BJ (cell line): Measurements from ENCODE around the gene HOOK1. TPM values are rescaled to one million over a fixed set of nuclear protein-coding genes. Genes with fewer than 3 reads are reported as not detected.
A peak's percentile ranks its signal among the peaks of the same experiment; 100 is the strongest.

Experiments
- CTCF ChIA-PET: fragments of 350-600 bp; formaldehyde crosslinking; extraction: SDS; loops from one replicate; lab custom pipeline; 2021; ENCODE audit warnings: antibody characterized with exemption, inconsistent platforms; lab: Yijun Ruan, JAX
- POLR2A ChIA-PET: fragments of 300-600 bp; sonication (Branson Sonifier 250); formaldehyde crosslinking; extraction: SDS; loops from one replicate; lab custom pipeline; 2021; ENCODE audit warnings: antibody characterized with exemption; lab: Charles Lee
- DNase-seq: peaks from one replicate; pipeline ENCODE4 v3.0.0-alpha.2; 2011; ENCODE audit warnings: low read depth
- H3K27me3 ChIP-seq: 2 replicates; pipeline ENCODE4 v1.6.0; 2011; ENCODE audit warnings: low read length; ENCODE audit not compliant: control insufficient read depth, insufficient read depth
- H3K36me3 ChIP-seq: 2 replicates; pipeline ENCODE4 v1.5.1; 2011; ENCODE audit warnings: low read length; ENCODE audit not compliant: control insufficient read depth, insufficient read depth
- H3K4me3 ChIP-seq: 2 replicates; pipeline ENCODE4 v1.5.1; 2011; ENCODE audit warnings: low read depth, mild to moderate bottlenecking, control low read depth, low read length
- polyA plus RNA-seq: library from polyadenylated mRNA; depleted of rRNA; stranded (reverse); fragments of >200 nt; gene quantifications from 2 replicates; pipeline ENCODE4 v1.2.3, GENCODE V29; 2011
- TF ChIP-seq, protein P1 (sequence below): IDR thresholded peaks from 2 replicates; pipeline ENCODE4 v1.5.1; 2011; ENCODE audit warnings: low read depth, mild to moderate bottlenecking, control low read depth, inconsistent platforms, low read length, moderate library complexity; ENCODE audit not compliant: insufficient read depth

HOOK1 gene
- polyA plus RNA-seq, 1 experiment: not detected

DNA sequence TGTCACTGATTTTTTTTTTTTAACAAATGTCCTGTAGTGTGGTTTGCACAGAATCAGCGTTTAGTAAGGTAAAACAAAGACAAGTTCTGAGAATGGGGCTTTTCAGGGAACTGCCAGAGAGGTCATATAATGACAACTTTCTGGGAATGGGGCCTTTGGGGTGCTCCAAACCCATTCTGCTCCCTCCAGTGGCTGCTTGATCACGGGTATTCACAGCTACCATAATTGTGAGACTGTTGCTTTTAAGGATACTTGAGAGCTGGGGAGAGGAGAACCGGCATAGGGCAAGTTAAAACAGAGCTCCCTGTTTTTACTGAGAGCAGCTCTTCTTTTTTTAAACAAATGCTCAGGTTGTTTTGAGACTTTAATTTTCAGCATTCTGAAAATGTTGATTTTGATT, 63.6 kb downstream of the HOOK1 start:
- H3K27me3 ChIP-seq: no peaks in the 10 kb centered on the region
- no peak for DNase-seq
- POLR2A ChIA-PET: no interaction called here
- CTCF ChIA-PET: interaction anchor here (4.5 kb wide), 1 partner anchor 68 kb away, joined by 36 read pairs; no protein-coding TSS in a partner anchor
- TF ChIP-seq, protein P1, sequence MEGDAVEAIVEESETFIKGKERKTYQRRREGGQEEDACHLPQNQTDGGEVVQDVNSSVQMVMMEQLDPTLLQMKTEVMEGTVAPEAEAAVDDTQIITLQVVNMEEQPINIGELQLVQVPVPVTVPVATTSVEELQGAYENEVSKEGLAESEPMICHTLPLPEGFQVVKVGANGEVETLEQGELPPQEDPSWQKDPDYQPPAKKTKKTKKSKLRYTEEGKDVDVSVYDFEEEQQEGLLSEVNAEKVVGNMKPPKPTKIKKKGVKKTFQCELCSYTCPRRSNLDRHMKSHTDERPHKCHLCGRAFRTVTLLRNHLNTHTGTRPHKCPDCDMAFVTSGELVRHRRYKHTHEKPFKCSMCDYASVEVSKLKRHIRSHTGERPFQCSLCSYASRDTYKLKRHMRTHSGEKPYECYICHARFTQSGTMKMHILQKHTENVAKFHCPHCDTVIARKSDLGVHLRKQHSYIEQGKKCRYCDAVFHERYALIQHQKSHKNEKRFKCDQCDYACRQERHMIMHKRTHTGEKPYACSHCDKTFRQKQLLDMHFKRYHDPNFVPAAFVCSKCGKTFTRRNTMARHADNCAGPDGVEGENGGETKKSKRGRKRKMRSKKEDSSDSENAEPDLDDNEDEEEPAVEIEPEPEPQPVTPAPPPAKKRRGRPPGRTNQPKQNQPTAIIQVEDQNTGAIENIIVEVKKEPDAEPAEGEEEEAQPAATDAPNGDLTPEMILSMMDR: no peak
- H3K36me3 ChIP-seq: no peaks in the 10 kb centered on the region
- no peak overlapping the region for H3K4me3 ChIP-seq

DNA sequence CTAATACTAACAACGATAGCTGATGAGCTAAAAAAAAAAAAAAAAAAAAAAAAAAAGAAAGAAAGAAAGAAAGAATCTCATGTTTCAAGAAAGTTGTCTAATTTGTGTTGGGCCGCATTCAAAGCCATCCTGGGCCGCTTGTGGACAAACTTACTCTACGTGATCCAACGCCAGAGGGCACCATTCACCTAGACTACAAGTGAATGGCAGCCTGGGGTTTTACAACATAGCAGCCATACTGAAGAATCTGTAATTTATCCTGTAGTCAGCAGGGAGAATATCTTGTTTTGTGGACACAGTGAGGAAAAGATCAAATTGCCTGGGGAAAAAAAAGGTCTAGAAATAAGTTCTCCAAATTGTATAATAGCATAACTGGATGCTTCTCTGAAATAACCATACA, 64.8 kb downstream of the HOOK1 start:
- H3K36me3 ChIP-seq: no peaks in the 10 kb centered on the region
- TF ChIP-seq, protein P1: peak; percentile 50
- H3K27me3 ChIP-seq: no peaks in the 10 kb centered on the region
- CTCF ChIA-PET: interaction anchor here (4.5 kb wide), 1 partner anchor 67 kb away, joined by 36 read pairs; no protein-coding TSS in a partner anchor
- no peak for DNase-seq
- POLR2A ChIA-PET: no interaction called here
- no peak overlapping the region for H3K4me3 ChIP-seq

DNA sequence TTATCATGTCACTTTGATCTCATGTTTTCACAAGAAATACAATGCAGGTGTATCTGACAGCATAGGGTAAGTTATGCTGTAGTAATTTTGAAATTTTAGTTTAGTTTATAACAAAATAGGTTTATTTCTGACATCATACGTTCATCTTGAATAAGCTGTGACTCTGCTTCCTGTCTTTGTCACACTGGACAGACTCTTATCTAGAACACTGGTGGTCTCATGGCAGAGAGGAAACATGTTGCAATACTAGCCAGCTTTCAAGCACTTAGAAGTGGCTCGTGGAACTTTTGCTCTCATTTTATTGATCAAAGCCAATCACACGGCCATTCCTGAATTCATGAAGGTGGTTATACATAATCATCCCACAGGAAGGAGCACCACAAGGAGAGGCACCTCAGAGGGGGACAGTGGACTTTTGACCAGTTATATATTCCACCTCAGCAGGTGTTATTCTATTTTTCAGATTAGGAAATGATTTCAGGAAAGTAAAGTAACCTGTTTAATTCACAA, 65.3 kb downstream of the HOOK1 start:
- H3K4me3 ChIP-seq: no peak overlapping the region
- H3K36me3 ChIP-seq: no peaks in the 10 kb centered on the region
- ChIA-PET CTCF (interaction anchor here (4.5 kb wide), 1 partner anchor 67 kb away, joined by 36 read pairs; no protein-coding TSS in a partner anchor), POLR2A (no interaction called here)
- DNase-seq: no peak
- H3K27me3 ChIP-seq: no peaks in the 10 kb centered on the region
- TF ChIP-seq, protein P1: no peak

DNA sequence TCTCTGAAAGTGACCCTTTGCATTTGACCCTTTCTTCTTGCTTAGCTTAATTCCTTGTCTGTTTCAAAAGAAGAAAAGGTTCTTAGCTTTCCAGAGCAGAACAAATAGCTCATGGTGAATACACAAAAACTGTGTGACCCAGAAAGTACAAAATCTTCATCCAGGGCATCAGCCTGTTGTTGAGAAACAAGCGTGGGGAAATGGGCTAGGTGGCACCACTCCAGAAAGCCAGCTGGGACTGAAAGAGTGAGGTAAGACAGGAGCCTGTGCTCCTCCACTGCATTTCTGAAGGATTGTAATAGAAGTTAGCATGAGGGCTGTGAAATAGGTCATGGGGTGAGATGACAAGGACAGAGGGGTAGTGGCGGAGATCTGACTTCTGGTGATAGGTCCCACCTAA, 66.0 kb downstream of the HOOK1 start:
- ChIA-PET CTCF (interaction anchor here (1.3 to 4.5 kb wide), 2 partner anchors 66 to 68 kb away, joined by 4 to 36 read pairs; no protein-coding TSS in a partner anchor), POLR2A (no interaction called here)
- DNase-seq: no peak

DNA sequence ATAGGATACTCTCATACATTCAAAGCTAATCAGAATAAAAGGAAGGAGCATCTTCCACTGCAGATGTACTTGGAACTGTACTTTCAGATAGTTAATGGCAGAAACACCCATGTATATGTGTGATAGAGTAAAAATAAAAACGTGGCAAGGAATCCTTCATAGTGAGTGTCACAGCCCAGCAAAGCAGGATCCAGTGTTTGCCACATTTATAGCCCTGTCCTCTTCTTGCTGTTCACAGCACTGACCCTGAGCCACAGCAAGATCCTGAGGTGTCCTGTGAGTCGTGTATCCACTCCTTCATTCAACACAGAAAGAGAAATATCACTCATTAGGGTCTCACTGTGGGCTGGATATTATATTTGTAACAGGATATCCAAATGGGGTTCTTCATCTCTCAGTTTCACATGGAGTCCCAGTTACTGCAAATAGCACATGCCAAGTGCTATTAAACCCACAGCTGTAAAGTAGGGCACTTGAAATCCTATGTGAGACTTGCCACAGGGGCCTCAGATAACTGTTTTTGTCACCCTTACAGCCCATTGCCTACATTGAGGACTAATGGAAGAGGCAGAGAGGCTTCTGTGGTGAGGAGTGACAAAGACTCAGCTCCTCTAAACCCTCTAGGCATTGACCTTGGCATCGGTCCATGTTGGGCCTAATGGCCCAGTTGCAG, 70.5 kb downstream of the HOOK1 start:
- ChIA-PET POLR2A (no interaction called here), CTCF (interaction anchor here (1.1 to 1.8 kb wide), 2 partner anchors 62 to 64 kb away, joined by 3 to 7 read pairs; no protein-coding TSS in a partner anchor)
- TF ChIP-seq, protein P1: no peak

More for the DNA sequence above, 66.0 kb downstream of the HOOK1 start:
- Histone ChIP-seq H3K4me3 (no peak overlapping the region), H3K27me3 (no peaks in the 10 kb centered on the region), H3K36me3 (no peaks in the 10 kb centered on the region)
- TF ChIP-seq, protein P1: no peak

More for the DNA sequence above, 70.5 kb downstream of the HOOK1 start:
- no peak for DNase-seq
- Histone ChIP-seq H3K36me3 (no peaks in the 10 kb centered on the region), H3K4me3 (no peak overlapping the region), H3K27me3 (no peaks in the 10 kb centered on the region)
